Mammary epithelial cell (primary cell): ENCODE results near the gene UVSSA.

Experiments
- CTCF ChIP-seq, 2 donors: IDR thresholded peaks in 1 of 2; conservative IDR thresholded peaks in 1 of 2; 2 replicates each; pipeline ENCODE4 v1.5.1; 2011 to 2012; ENCODE audit warnings: inconsistent platforms in 2 of 2, low read length in 2 of 2, mild to moderate bottlenecking in 2 of 2, control low read depth in 1 of 2, low read depth in 1 of 2; ENCODE audit not compliant: insufficient read depth in 1 of 2; ENCODE audit errors: extremely low read depth in 1 of 2
- EZH2 ChIP-seq: IDR thresholded peaks from 2 replicates; pipeline ENCODE4 v1.6.1; 2012; ENCODE audit warnings: low read length, inconsistent platforms, borderline replicate concordance

- no peak for TF ChIP-seq CTCF (conservative IDR thresholded peaks at IDR 0.05 in 1 of 2, IDR thresholded peaks at IDR 0.05 in 1 of 2; ENCODE audit: extremely low read depth in 1 of 2, insufficient read depth in 1 of 2, low read depth in 1 of 2, low read length in 2 of 2)
- no peak for TF ChIP-seq EZH2
Measured at GRCh38 chr4:1297456-1298325, 49.3 kb upstream of the UVSSA start.
